ENCODE results near the gene GHR.

DNA sequence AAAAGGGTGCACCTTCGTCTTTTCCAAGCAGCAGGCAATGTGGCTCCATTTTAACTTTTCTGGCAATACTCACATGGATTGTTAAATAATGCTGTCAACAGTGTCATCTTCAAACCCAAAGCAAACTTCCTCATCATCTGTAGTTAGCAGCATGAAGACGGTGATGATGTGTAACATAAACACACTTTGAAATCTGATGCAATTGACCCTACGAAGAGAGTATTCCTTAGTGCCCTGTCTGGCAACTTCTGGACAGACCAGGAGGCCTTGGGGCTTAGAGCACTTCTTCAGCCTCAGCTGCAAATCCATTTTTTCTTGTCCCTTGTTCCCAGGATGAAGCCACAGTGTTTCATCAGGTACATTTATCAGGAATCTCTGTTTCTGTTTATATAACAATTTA, 149.1 kb downstream of the GHR start:
- TF ChIP-seq CTCF (optimal IDR thresholded peaks at IDR 0.05 in 1 of 3, IDR thresholded peaks at IDR 0.05 in 1 of 3, conservative IDR thresholded peaks at IDR 0.05 in 1 of 3; ENCODE audit: extremely low read depth in 1 of 3, insufficient read depth in 2 of 3, low read length in 3 of 3) (no peak), EZH2 (IDR thresholded peaks at IDR 0.05; ENCODE audit: low read length) (no peak)
